Suppressor macrophage (primary cell): ENCODE results near the gene CISD3.

Source experiments
- DNase-seq, 4 experiments: peaks; one replicate each; pipeline ENCODE4 v3.0.0-alpha.2; 2020 to 2022
- total RNA-seq, 17 experiments: gene quantifications; one replicate each; lab custom pipeline; 2026; ENCODE audit warnings: mixed read lengths in 6 of 17, inconsistent platforms in 3 of 17; lab: John Stamatoyannopoulos, UW

The CISD3 gene
- 2.7 to 29.2 (median 10.7) reads per million in 17 experiments for total RNA-seq

- peak; percentile 86 to 96 (median 91) for DNase-seq
These were observed at the start of gene CISD3 for GRCh38 chr17:38729886-38730525. TSS of gene CISD3 (plus strand) at chr17:38730341. CDS start at chr17:38730359, 18 bp downstream.

GRCh38 chr17:38681096-38681495 lies 49.0 kb upstream of the CISD3 start:
- no peak for DNase-seq

GRCh38 chr17:38685491-38685890 lies 44.6 kb upstream of the CISD3 start:
- DNase-seq: peak; percentile 81 to 92 (median 89)

GRCh38 chr17:38687286-38687685 lies 42.9 kb upstream of the CISD3 start:
- peak; percentile 21 to 64 (median 60) for DNase-seq

GRCh38 chr17:38690386-38690785 lies 39.8 kb upstream of the CISD3 start:
- no peak for DNase-seq

GRCh38 chr17:38691154-38691553 lies 39.0 kb upstream of the CISD3 start:
- no peak for DNase-seq

- no peak for DNase-seq
These were observed 36.3 kb upstream of the CISD3 start for GRCh38 chr17:38693700-38694329.

GRCh38 chr17:38697061-38697820 lies 32.9 kb upstream of the CISD3 start:
- no peak for DNase-seq

GRCh38 chr17:38698760-38699159 lies 31.4 kb upstream of the CISD3 start:
- peak in 3 of 4 experiments; percentile 24 to 31 (median 25) for DNase-seq

GRCh38 chr17:38701504-38702165 lies 28.5 kb upstream of the CISD3 start:
- peak; percentile 91 to 99 (median 94) for DNase-seq

- peak; percentile 91 to 96 (median 93) for DNase-seq
These were observed 27.8 kb upstream of the CISD3 start for GRCh38 chr17:38702166-38702915.

- DNase-seq: peak; percentile 44 to 74 (median 64)
These were observed 27.0 kb upstream of the CISD3 start for GRCh38 chr17:38702916-38703741.

GRCh38 chr17:38703742-38704605 lies 26.2 kb upstream of the CISD3 start:
- peak; percentile 58 to 78 (median 72) for DNase-seq

- DNase-seq: peak; percentile 72 to 89 (median 80)
These were observed 25.3 kb upstream of the CISD3 start, which contains the start of gene MLLT6 for GRCh38 chr17:38704606-38705522. TSS of gene MLLT6 (plus strand) at chr17:38705273. CDS start at chr17:38705633, 360 bp downstream.

- DNase-seq: peak in 1 of 4 experiments; percentile 41
These were observed 24.7 kb upstream of the CISD3 start for GRCh38 chr17:38705523-38705802.

- DNase-seq: no peak
These were observed 24.2 kb upstream of the CISD3 start for GRCh38 chr17:38705803-38706504.

- peak in 3 of 4 experiments; percentile 42 to 59 (median 52) for DNase-seq
These were observed 23.5 kb upstream of the CISD3 start for GRCh38 chr17:38706505-38707216.
